GM21786 (cell line): Measurements from ENCODE around the gene EPHA2.

Experiments used
- ATAC-seq: cut with Tn5 transposase; IDR thresholded peaks from one replicate; pipeline ENCODE4 v1.9.1; 2021; ENCODE audit not compliant: unreplicated experiment

EPHA2 gene

GRCh38 chr1:16184557-16185303 lies 28.9 kb upstream of the EPHA2 start:
- ATAC-seq = no peak

GRCh38 chr1:16183765-16184556 lies 28.1 kb upstream of the EPHA2 start:
- no peak for ATAC-seq

GRCh38 chr1:16183179-16183578 lies 27.3 kb upstream of the EPHA2 start:
- ATAC-seq = no peak

- ATAC-seq = no peak
Observed at GRCh38 chr1:16181887-16182719, 26.2 kb upstream of the EPHA2 start.

GRCh38 chr1:16180291-16180824 lies 24.5 kb upstream of the EPHA2 start:
- no peak for ATAC-seq

GRCh38 chr1:16178596-16179497 lies 23.0 kb upstream of the EPHA2 start:
- ATAC-seq = no peak

- no peak for ATAC-seq
Observed at GRCh38 chr1:16177306-16177705, 21.4 kb upstream of the EPHA2 start.

GRCh38 chr1:16176653-16177052 lies 20.8 kb upstream of the EPHA2 start:
- ATAC-seq = no peak

GRCh38 chr1:16175610-16176553 lies 20.0 kb upstream of the EPHA2 start:
- no peak for ATAC-seq

GRCh38 chr1:16174886-16175598 lies 19.2 kb upstream of the EPHA2 start:
- no peak for ATAC-seq

- ATAC-seq = no peak
Observed at GRCh38 chr1:16174261-16174868, 18.5 kb upstream of the EPHA2 start.

- no peak for ATAC-seq
Observed at GRCh38 chr1:16173447-16174260, 17.8 kb upstream of the EPHA2 start.

GRCh38 chr1:16172964-16173446 lies 17.1 kb upstream of the EPHA2 start:
- ATAC-seq = no peak

GRCh38 chr1:16172218-16172830 lies 16.5 kb upstream of the EPHA2 start:
- ATAC-seq = no peak

- ATAC-seq = no peak
Observed at GRCh38 chr1:16171314-16172151, 15.7 kb upstream of the EPHA2 start.

GRCh38 chr1:16170283-16170673 lies 14.4 kb upstream of the EPHA2 start:
- no peak for ATAC-seq
